GM19324 (cell line): ENCODE measurements around the gene CELA2A.

ENCODE experiments used
- ATAC-seq: cut with Tn5 transposase; IDR thresholded peaks from one replicate; pipeline ENCODE4 v1.9.1; 2021; ENCODE audit warnings: mild to moderate bottlenecking, moderate library complexity; ENCODE audit not compliant: unreplicated experiment, low FRiP score

Gene CELA2A

DNA sequence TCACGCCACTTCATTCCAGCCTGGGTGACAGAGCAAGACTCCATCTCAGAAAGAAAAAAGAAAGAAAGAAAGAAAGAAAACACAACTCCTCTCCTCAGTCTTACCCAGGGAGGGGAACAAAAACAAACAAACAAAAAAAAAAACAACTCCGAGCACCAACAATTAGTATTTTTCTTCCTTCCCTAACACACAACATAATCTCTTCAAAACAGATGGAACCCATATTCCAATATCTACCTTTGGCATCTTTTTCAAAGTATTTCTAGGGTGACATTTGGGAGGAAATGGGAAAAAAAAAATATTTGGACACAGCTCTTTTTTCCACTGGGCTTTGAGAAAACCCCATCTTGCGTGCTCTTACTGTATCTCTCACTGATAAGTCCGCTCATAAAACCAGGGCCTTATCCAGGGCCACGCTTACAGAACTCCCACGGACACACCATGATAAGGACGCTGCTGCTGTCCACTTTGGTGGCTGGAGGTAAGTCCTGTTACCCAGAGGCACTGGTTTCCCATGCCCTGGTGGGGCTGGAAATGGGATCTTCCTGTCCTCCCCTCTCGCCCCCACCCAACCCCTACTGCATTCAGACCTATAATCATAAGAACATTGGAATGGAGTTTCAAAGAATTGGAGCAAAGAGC lies at the start of gene CELA2A:
TSS of gene CELA2A (plus strand) at position 420 of the 642 bp plus-strand sequence. CDS start at position 442, 22 bp downstream.
- ATAC-seq, result no peak

DNA sequence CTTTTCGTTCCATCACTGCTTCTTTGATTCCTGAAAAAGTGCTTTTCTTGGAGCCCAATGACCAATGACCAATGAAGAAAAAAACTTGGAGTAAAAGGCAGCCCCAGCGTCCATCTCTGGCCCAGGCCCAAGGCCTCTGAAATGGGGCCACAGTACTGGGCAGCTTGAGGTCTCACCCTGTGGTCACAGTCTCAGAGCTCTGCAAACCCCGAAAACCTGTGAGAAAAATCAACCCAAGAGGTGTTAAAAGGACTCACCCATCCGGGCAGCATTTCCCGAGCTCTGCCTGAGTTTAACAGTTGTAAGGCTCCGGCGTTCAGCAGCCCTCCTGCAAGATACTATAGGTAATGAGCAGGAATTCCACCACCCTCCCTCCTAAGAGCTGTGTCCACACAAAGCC lies 49.0 kb upstream of the CELA2A start:
- ATAC-seq, result no peak

DNA sequence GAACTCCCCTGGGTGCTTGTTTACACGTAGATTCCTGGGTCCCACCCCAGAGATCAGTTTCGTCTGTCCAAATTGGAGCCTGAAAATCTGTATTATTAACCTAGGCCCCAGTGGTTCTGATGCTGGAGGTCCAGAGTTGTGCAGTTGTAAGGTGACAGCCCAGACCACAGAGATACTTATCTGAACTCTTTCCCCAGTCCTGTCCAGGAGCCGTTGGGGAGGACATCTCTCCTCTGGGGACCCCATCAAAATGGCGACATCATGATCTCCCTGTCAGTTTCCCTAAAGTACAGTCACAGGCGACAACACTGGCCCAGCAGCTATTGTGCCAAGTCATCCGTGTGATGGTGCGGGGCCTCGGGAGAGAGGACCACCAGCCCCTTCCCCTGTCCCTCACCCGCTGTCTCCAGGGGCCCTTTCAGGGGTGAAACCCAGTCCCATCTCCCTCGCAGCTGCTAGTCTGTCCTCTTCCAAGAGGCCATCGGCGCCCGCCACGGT lies 47.6 kb upstream of the CELA2A start:
- no peak for ATAC-seq

DNA sequence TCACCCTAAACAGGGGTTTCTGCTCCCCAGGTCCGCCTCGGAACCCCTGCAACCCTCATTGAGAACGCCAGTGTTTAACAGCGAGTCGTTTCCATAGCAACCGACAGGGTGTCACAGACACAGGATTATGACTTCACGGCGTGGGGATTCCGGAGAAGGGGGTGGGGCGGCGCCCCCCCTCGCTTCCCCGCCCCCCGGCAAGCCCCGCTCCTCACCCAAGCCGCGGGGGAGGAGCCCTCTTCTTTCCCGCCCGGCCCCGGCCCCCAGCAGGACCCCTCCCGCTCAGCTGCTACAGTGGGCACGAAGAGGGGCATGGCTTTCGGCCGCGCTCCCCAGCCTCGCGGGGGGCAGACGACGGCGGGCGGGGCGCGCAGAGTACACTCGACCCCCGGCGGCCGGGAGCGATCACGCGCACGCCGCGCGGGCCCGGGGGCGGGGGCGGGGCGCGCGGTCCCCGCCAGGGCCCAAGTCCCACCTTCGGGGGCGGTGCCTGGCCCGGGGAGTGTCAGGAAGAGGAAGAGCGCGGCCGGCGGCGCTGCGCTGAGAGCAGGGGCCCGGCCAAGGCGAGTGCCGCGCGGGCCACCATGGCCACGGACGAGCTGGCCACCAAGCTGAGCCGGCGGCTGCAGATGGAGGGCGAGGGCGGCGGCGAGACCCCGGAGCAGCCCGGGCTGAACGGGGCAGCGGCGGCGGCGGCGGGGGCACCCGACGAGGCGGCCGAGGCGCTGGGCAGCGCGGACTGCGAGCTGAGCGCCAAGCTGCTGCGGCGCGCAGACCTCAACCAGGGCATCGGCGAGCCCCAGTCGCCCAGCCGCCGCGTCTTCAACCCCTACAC lies 46.9 kb upstream of the CELA2A start, which contains the start of gene EFHD2:
TSS of gene EFHD2 (plus strand) at position 501 of the 835 bp plus-strand sequence. CDS start at position 585, 84 bp downstream.
- peak; percentile 76 for ATAC-seq

DNA sequence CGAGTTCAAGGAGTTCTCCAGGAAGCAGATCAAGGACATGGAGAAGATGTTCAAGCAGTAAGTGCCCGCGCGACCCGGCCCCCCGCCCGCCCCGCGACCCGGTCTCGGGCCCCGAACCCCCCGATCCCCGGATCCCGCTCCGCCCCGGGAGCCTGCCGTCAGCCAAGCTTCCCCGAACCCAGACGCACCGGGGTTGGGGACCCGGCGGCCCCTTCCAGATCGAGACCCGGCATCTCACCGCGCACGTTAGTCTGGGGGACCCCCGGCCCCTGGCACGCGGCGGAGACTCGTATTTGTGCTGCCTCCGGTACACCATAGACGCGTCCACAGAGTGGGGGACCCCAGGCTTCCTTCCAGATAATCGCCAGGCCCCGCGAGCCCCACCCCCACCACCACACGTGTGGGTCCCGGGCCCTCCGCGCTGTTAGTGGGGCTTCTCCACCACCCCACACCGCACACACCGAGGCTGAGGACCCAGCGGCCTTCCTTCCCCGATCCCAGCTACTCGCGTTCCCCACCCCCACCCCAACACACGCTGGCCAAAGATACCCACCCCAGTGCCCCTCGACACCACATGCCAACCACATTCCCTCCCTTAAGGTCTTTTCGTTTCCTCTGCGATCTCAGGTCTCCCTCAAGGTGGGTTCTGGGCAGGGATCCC lies 46.2 kb upstream of the CELA2A start:
- ATAC-seq, result no peak

DNA sequence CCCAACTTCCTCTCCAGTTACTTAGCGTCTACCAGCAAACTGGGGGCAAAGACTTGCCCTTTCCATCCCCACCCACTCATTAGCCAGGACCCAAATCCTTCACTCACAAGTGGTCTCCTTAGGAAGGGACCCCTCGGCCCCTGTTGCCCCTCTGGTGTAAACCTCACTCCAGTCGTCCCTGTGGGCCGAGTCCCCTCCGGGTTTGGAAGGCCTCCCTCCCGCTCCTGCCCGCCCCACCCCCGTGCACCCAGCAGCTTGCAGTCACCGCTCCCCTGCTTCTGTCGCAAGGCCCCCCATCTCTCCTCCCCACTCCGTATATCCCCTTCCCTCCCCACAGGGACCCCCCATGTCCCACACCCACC lies 45.7 kb upstream of the CELA2A start:
- ATAC-seq, result no peak

DNA sequence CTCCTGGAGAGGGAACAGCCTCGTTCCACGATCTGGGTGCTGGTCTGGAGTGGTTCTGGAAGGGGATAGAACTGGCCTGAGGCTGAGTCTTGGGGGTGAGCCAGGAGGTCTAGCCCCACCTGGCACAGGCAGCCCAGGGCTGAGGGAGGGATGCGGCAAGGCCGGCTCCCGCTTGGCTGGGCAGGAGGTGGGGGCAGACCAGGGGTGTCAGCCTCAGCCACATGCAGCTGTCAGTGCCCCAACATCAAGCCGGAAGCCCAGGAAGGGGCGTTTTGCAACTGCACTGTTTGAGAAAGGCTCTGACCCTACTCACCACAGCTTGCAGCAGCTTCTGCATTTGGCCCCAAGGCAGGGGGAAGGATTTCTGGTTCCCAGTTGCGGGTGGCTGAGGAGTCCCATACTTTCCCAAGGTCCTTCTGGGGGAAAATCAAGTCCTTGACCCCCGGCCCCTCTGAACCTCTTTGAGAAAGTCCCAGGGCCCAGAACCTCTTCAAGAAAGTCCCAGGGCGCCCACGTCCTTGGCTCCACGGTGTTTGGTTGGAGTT lies 44.9 kb upstream of the CELA2A start:
- ATAC-seq, result peak; percentile 40

DNA sequence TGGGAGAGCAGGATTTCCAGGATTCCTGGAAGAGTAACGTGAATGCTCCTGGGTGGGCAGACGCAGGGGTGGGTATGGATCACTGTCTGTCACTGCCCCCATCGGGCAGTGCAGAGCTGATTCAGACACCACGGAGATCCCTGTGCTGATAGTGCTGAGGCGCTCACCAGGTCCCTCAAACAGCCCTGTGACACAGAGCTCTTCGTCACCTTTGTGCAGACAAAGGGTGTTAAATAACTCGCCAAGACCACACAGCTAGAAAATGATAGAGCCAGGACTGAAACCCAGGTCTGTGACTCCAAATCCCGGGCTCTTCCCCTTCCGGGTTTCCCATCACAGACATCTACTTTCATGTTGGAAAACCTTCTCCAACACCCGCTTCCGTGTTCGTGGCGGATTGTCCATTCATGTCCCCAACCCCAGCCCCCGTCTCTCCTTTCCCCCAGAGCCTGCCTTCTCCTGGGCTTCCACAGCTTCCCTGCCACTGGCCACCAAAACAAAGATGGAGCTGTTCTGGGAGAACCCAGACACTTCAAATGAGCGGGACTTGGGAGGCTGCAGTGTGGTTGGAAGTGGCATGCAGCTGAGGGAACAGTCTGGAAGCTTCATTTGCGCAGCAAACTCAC lies 44.2 kb upstream of the CELA2A start:
- no peak for ATAC-seq

DNA sequence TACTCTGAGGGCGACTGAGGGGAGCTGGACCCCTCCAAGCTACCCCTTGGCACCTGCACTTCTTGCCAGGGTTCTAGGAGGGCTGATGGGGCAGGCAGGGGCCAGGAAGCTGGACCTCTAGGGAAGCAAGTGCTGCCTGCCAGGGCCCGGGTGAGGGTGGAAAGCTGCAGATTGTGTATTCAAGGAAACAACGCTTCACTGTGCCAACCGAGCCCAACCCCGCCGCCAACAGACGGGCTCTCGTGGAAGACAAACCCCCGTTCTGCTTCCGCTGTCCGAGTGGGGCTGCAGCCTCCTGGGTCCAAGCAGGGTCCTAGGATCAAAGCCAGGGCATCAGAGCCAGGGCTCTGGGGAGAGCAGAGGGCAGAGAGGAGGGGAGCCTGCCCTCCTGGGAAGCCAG lies 43.7 kb upstream of the CELA2A start:
- no peak for ATAC-seq

DNA sequence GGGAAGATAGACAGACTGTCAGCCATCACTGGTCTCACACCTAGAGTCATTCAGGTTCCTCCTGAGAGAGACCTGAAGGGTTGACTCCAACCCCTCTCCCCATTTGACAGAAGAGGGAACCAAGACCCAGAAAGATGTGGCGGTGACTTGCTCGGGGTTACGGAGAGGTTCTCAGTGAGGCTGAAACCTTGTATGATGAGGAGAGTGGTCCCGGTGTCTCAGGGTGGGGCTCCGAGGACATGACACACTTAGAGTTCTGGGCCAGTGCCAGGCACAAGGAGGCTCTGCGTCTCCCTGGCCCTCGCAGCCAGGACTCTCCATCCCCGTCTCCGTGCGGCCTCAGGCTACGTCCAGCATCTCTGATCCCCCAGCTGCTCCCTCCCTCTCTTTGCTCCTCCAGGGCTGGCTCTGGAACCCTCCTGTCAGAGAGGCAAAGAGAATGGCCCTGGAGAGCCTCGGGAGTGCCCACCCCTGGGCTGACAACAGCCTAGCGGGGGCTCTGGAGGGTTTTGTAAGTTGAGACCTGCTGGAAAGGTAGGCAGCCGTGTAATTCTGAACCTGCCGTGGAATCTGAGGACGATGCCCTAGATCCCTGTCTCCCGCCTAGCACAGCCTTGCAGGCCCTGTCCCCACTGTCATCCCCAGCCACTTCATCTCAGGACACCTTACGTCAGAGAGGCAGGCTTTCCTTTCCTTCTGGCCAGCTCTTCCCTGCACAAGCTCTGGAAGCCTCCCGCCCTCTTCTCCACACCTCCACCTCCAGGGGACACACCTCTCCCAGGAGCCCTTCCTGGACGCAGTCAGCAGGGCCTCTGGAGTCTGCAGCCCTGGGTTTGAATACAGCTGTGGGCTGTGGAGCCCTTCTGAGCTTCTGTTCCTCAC lies 42.7 kb upstream of the CELA2A start:
- ATAC-seq, result no peak

DNA sequence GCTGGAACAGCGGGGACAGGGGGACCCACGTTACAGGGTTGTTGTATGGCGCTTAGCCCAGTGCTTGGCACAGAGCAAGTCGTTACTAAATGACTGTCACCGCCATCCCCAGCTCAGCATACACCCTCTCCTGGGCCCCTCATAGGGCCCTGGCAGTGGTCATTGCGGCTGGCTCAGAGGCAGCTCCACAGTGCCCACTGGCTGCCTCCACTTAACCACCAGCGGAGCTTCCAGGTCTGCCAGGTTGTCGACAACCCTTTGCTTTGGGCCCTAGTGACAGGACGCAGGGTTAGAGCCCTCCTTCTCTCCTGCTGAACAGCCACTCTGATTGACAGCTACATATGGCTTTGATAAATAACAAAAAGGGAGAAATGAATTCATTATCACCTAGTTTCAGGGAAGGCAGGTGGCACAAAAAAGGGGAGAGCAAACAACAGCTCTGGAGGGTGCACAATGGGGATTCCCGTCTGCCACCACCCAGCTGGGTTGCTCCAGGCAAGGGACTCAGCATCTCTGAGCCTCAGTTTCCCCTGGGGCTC lies 42.0 kb upstream of the CELA2A start:
- ATAC-seq, result no peak

DNA sequence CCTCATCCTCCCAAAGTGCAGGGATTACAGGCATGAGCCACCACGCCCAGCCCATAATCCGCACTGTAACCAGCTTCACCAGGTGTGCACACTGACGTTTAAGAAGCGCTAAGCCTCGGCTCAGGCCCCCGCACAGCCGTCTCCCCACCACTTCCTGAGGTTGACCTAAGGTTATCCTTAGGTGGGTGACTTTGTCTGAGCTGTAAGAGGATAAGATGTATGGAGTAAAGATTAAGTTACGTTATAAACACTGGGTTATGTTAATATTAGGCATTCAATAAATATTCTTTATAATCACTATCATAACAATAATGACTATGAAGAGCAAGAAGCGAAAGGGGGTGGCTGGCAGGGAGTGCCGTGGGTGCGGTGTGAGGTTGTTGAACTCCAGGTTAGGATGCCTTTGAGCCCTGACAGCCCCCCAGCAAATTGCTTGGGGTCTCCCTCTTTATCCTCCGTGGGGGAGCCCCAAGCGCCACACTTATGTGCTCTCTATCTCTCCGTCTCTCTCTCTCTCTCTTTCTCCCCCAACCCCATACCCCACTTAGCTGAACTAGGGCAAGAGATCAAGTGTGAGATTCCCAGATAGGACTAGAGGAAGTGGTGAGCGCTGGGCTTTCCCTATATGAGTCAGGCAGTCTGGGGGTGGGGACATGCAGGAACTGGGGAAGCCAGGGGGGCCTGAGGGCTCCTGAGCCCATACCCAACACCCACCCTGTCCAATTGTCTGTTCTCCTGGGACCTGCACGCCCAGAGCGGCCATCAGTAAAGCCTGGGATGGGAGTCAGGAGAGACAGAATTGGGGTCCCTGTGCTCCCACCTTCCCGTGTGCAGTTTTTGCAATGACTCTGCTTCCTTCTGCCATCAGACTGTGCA lies 39.2 kb upstream of the CELA2A start:
- no peak for ATAC-seq

DNA sequence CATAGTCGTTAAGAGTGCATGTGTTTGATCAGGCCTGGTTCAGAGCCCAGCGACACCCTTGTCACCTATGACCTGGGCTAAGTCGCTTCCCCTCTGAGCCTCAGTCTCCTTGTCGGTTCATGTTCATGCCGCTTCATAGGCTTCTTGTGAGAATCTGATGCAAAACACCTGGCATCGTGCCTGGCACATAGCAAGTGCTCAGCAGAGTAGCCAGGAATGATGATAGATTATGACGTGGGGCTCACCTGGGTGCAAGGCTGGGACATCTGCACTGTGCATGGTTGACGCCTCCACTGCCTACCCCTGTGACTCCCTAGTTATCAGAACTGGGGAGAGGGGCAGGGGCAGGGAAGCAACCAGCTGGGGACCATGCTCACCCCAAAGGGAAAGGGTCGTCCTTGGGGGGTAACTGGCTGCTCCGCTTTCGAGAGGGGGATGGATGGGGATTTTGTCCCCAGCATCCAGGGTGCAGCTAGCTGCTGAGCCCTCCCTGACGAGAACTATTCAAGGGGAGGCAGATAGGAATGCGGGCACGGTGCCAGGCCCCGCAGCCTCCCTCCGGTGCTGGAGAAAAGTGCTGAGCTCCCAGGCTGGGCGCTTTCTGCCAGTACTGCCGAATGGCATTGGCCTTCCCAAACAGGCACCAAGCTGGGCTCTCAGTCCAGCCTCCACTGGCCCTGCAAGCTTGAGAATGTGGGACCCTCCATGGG lies 37.6 kb upstream of the CELA2A start:
- no peak for ATAC-seq

DNA sequence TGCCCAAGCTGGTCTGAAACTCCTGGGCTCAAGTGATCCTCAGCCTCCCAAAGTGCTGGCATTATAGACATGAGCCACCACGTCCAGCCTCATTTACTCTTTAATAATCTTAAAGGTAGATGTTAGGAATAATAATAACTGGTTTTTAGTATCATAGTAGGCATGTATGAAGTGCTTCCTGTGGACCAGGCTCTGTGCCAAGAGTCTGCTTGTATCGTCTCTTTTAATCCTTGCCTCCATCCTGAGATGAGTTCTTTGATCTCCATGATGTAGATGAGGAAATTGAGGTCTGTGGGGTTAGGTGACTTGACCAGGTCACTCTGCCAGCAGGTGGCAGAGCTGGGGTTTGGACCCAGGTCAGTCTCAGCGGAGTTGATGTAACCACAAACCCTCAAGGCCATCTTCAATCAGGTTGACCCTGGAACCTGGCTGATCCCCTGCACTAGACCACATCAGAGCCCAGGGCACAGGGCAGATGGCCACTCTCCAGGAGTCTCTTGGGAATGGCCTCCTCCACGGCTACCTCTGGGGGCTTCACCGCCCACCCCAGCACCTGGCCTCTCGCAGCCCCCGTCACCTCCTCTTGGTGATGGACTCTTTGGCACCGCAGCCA lies 35.6 kb upstream of the CELA2A start:
- ATAC-seq, result no peak

DNA sequence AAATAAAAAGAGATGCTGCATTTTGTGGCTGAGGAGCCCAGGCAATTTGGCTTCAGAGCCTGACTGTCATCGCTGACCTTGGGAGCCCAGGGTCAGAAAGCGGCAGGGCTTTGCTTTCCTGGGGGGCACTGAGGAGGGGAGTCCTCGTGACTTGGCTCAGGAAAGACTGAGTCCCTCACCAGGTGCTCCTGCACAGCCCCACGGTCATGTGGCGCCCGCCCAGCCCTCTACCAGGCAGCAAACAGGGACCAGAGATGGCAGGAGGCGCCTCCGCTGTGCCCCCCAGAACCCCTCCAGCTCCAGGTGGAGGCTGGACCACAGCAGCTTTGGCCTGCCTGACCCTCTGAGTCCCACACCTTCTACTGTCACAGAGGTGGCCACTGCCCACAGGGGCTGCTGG lies 33.7 kb upstream of the CELA2A start:
- no peak for ATAC-seq

DNA sequence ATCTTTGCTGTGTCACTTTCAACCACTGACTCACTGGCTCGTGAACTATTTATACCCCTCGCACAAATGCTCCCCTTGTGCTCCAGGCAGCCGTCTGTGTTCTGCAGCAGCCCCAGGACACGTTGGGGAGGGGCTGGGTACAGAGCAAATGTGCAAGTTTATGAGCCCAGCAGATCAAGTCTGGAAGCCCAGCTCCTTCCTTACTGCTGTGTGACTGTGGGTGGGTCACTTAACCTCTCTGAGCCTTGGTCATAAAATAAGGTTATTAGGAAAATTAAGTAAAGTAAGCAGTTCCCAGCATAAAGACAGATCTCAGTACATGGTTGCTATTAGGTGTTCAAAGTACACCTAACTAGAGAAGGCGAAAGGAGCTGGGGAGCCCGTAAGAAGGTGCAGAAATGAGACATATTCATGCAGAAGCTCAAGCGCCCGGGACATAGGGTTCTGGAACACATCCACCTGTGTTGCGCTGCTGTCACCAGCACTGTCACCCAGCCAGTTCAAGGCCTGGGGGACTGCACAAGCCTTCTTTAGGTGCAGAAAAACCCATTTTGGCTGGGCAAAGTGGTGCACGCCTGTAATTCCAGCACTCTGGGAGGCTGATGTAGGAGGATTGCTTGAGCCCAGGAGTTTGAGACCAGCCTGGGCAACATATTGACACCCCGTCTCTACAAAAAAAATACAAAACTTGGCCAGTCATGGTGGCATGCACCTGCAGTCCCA lies 33.0 kb upstream of the CELA2A start:
- no peak for ATAC-seq
